ENCODE results near the gene SLC25A48.

Gene SLC25A48

GRCh38 chr5:135921388-135921787 lies 86.9 kb downstream of the SLC25A48 start:
- Histone ChIP-seq H3K4me2 (ENCODE audit: low read depth, low read length, poor library complexity, severe bottlenecking) (no peak overlapping the region), H3K27me3 (ENCODE audit: insufficient read depth, low read length, poor library complexity, severe bottlenecking) (peaks cover 18% of the 10 kb centered on the region)

DNA sequence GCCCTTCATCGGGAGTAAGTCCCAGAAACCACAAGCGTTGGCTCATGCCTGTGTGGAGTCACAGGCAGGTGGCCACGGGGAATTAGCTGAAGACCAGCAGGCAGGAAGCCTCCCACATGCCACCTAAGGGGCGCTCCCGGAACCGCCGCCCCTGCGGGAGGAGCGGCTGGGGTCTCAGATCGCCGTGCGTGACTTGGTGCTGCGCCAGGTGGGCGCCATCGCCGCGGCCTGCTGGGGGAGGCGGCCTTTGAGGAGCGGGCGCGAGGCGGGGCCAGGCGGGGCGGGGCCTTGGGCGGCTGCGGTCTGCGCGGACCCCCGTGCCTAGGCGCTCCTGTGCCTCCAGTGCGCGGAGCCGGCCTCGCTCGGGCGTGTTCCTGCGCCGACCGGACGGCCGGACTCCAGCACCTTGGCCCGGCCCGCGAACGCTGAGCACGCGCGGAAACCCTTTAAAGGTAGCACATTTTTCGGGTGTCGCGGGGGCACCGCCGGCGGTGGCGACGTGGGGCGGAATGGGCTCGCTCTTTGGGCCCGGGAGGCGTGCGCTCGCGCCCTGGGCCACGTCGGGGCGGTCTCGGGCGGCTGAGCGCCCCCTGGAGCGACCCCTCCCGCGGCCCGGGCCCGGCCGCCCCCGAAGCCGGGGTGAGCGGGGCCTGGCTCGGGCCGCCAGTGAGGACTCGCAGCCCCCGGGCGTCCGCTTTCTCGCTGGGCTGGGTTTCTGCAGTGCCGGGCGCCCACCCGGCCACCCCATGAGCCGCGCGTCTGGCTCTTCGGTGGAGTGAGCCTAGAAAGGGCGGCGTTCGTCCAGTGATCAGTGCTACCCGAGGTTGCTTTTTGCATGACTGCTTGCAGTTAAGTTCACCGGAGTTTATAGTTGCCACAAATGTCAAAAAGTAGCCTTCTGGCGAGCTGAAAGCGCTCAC lies 95.8 kb downstream of the SLC25A48 start:
- no peaks in the 10 kb centered on the region for H4K20me1 ChIP-seq (ENCODE audit: insufficient read depth, low read length, poor library complexity, severe bottlenecking)
- no peaks in the 10 kb centered on the region for H3K9me3 ChIP-seq (ENCODE audit: insufficient read depth, low read depth, low read length)
- H3K9me2 ChIP-seq (replicated peaks; ENCODE audit: low read depth, low read length) = no peaks in the 10 kb centered on the region
- no peaks in the 10 kb centered on the region for H3K79me2 ChIP-seq (ENCODE audit: insufficient read depth, low read length)
- no peaks in the 10 kb centered on the region for H3K36me3 ChIP-seq (ENCODE audit: insufficient read depth, low read length)
- no peak overlapping the region for H3K9ac ChIP-seq (ENCODE audit: low read depth, low read length, poor library complexity, severe bottlenecking)
- no peaks in the 10 kb centered on the region for H3K4me1 ChIP-seq (ENCODE audit: insufficient read depth, low read length, poor library complexity, severe bottlenecking)
- H2AFZ ChIP-seq (ENCODE audit: low read length) = no peak overlapping the region
- peaks cover 13% of the 10 kb centered on the region for H3K27me3 ChIP-seq (ENCODE audit: insufficient read depth, low read length, poor library complexity, severe bottlenecking)
- H3K4me3 ChIP-seq (ENCODE audit: low read length, poor library complexity, severe bottlenecking) = no peak overlapping the region
- no peaks in the 10 kb centered on the region for H3F3A ChIP-seq (ENCODE audit: low read depth)
- no peak overlapping the region for H3K4me2 ChIP-seq (ENCODE audit: low read depth, low read length, poor library complexity, severe bottlenecking)
- no peak for TF ChIP-seq CTCF (conservative IDR thresholded peaks at IDR 0.05; ENCODE audit: low read length)
- no peak for TF ChIP-seq EZH2phosphoT487 (IDR thresholded peaks at IDR 0.05; ENCODE audit: borderline replicate concordance)

More at GRCh38 chr5:135921388-135921787, 86.9 kb downstream of the SLC25A48 start:
- no peaks in the 10 kb centered on the region for H3K9me2 ChIP-seq (replicated peaks; ENCODE audit: low read depth, low read length)
- no peak overlapping the region for H3K4me3 ChIP-seq (ENCODE audit: low read length, poor library complexity, severe bottlenecking)
- H3K9me3 ChIP-seq (ENCODE audit: insufficient read depth, low read depth, low read length) = no peaks in the 10 kb centered on the region
- no peak overlapping the region for H2AFZ ChIP-seq (ENCODE audit: low read length)
- H4K20me1 ChIP-seq (ENCODE audit: insufficient read depth, low read length, poor library complexity, severe bottlenecking) = no peaks in the 10 kb centered on the region
- H3K79me2 ChIP-seq (ENCODE audit: insufficient read depth, low read length) = no peaks in the 10 kb centered on the region
- H3K4me1 ChIP-seq (ENCODE audit: insufficient read depth, low read length, poor library complexity, severe bottlenecking) = no peaks in the 10 kb centered on the region
- H3F3A ChIP-seq (ENCODE audit: low read depth) = no peaks in the 10 kb centered on the region
- H3K36me3 ChIP-seq (ENCODE audit: insufficient read depth, low read length) = no peaks in the 10 kb centered on the region
- no peak for TF ChIP-seq EZH2phosphoT487 (IDR thresholded peaks at IDR 0.05; ENCODE audit: borderline replicate concordance)
- H3K9ac ChIP-seq (ENCODE audit: low read depth, low read length, poor library complexity, severe bottlenecking) = no peak overlapping the region

DNA sequence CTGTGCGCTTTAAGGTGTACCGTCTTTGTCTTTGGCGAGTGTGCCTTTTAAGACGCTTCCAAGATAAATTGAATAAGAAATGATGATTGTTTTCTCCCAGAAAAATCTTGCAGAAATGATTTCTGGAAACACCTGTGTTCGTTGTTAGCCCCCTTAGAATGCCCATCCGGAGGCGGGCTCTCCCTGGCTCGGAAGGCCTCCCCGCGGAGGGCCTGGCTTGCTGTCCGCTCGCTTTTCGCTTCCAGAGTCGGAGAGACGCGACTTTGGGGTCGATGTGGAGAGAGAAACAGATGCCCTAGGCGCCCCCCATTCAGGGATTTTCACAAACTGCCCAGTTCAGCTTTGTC lies 96.5 kb downstream of the SLC25A48 start:
- TF ChIP-seq EZH2phosphoT487 (IDR thresholded peaks at IDR 0.05; ENCODE audit: borderline replicate concordance) = no peak
- TF ChIP-seq CTCF (conservative IDR thresholded peaks at IDR 0.05; ENCODE audit: low read length) = no peak
- Histone ChIP-seq H3K27me3 (ENCODE audit: insufficient read depth, low read length, poor library complexity, severe bottlenecking) (peaks cover 11% of the 10 kb centered on the region), H3K36me3 (ENCODE audit: insufficient read depth, low read length) (no peaks in the 10 kb centered on the region), H3K4me1 (ENCODE audit: insufficient read depth, low read length, poor library complexity, severe bottlenecking) (no peaks in the 10 kb centered on the region), H3K79me2 (ENCODE audit: insufficient read depth, low read length) (no peaks in the 10 kb centered on the region), H3F3A (ENCODE audit: low read depth) (no peaks in the 10 kb centered on the region), H3K9me2 (replicated peaks; ENCODE audit: low read depth, low read length) (no peaks in the 10 kb centered on the region), H3K4me2 (ENCODE audit: low read depth, low read length, poor library complexity, severe bottlenecking) (no peak overlapping the region), H3K4me3 (ENCODE audit: low read length, poor library complexity, severe bottlenecking) (no peak overlapping the region), H4K20me1 (ENCODE audit: insufficient read depth, low read length, poor library complexity, severe bottlenecking) (no peaks in the 10 kb centered on the region), H3K9ac (ENCODE audit: low read depth, low read length, poor library complexity, severe bottlenecking) (no peak overlapping the region), H3K9me3 (ENCODE audit: insufficient read depth, low read depth, low read length) (no peaks in the 10 kb centered on the region), H2AFZ (ENCODE audit: low read length) (no peak overlapping the region)
